Loucy (cell line): ENCODE measurements around the gene ANKRD33.

Experiments
- H2AFZ ChIP-seq: fragments of 200-600 bp; sonication (generic); 2 replicates; pipeline ENCODE4 v1.6.0; 2016; ENCODE audit warnings: antibody characterized with exemption, mild to moderate bottlenecking, low read length, moderate library complexity
- H3F3A ChIP-seq: fragments of 200-600 bp; 2 replicates; pipeline ENCODE4 v1.6.0; 2016; ENCODE audit warnings: antibody characterized with exemption, low read depth, mild to moderate bottlenecking
- H3K27me3 ChIP-seq: fragments of 200-600 bp; sonication (generic); 2 replicates; pipeline ENCODE4 v1.6.1; 2014; ENCODE audit warnings: low read length, mild to moderate bottlenecking; ENCODE audit not compliant: insufficient read depth, poor library complexity, severe bottlenecking
- H3K36me3 ChIP-seq: fragments of 200-600 bp; sonication (generic); 2 replicates; pipeline ENCODE4 v1.6.1; 2016; ENCODE audit warnings: low read length; ENCODE audit not compliant: insufficient read depth
- H3K4me1 ChIP-seq: fragments of 200-600 bp; sonication (generic); 2 replicates; pipeline ENCODE4 v1.5.1; 2014; ENCODE audit warnings: low read length, mild to moderate bottlenecking; ENCODE audit not compliant: insufficient read depth, poor library complexity, severe bottlenecking
- H3K4me2 ChIP-seq: fragments of 200-600 bp; sonication (generic); 2 replicates; pipeline ENCODE4 v1.6.0; 2014; ENCODE audit warnings: antibody characterized with exemption, low read length, low read depth, mild to moderate bottlenecking; ENCODE audit not compliant: poor library complexity, severe bottlenecking
- H3K4me3 ChIP-seq: fragments of 200-600 bp; sonication (generic); 2 replicates; pipeline ENCODE4 v1.5.1; 2014; ENCODE audit warnings: low read length, mild to moderate bottlenecking, mixed read lengths; ENCODE audit not compliant: poor library complexity, severe bottlenecking
- H3K79me2 ChIP-seq: fragments of 200-600 bp; sonication (generic); 2 replicates; pipeline ENCODE4 v1.6.1; 2014; ENCODE audit warnings: low read length; ENCODE audit not compliant: insufficient read depth
- H3K9ac ChIP-seq: fragments of 200-600 bp; sonication (generic); 2 replicates; pipeline ENCODE4 v1.6.0; 2014; ENCODE audit warnings: mild to moderate bottlenecking, low read depth, low read length, moderate library complexity; ENCODE audit not compliant: poor library complexity, severe bottlenecking
- H3K9me2 ChIP-seq: fragments of 200-600 bp; sonication (generic); replicated peaks from 2 replicates; pipeline ENCODE4 v1.6.1; 2016; ENCODE audit warnings: low read depth, low read length, mixed read lengths
- H3K9me3 ChIP-seq: fragments of 200-600 bp; sonication (generic); 2 replicates; pipeline ENCODE4 v1.6.1; 2014; ENCODE audit warnings: mild to moderate bottlenecking, antibody characterized with exemption, low read length, low read depth; ENCODE audit not compliant: insufficient read depth
- H4K20me1 ChIP-seq: fragments of 200-600 bp; sonication (generic); 2 replicates; pipeline ENCODE4 v1.6.0; 2014; ENCODE audit warnings: antibody characterized with exemption, low read length, mild to moderate bottlenecking; ENCODE audit not compliant: insufficient read depth, poor library complexity, severe bottlenecking
- EZH2phosphoT487 ChIP-seq: fragments of 200-600 bp; IDR thresholded peaks from 2 replicates; pipeline ENCODE4 v1.6.1; 2018; ENCODE audit warnings: antibody characterized with exemption, mild to moderate bottlenecking, moderate library complexity, borderline replicate concordance
- TF ChIP-seq, protein P1 (sequence below): fragments of 200-600 bp; sonication (generic); conservative IDR thresholded peaks from 2 replicates; pipeline ENCODE4 v1.5.1; 2014; ENCODE audit warnings: mild to moderate bottlenecking, antibody characterized with exemption, low read length

ANKRD33 gene

DNA sequence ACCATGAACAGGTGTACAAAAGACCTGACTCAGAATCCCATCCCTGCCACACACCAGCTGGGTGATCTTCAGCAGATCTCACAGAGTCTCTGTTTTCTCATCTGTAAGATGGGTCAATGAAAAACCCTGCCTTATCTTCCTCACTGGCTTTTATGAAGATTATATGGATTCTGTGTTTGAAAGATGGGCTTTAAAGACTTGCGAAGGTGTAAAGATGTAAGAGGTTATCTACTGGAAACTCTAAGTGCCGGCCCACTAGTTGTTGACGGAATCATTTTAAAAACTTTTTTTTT is 15.3 kb upstream of the ANKRD33 start:
- TF ChIP-seq, protein P1, sequence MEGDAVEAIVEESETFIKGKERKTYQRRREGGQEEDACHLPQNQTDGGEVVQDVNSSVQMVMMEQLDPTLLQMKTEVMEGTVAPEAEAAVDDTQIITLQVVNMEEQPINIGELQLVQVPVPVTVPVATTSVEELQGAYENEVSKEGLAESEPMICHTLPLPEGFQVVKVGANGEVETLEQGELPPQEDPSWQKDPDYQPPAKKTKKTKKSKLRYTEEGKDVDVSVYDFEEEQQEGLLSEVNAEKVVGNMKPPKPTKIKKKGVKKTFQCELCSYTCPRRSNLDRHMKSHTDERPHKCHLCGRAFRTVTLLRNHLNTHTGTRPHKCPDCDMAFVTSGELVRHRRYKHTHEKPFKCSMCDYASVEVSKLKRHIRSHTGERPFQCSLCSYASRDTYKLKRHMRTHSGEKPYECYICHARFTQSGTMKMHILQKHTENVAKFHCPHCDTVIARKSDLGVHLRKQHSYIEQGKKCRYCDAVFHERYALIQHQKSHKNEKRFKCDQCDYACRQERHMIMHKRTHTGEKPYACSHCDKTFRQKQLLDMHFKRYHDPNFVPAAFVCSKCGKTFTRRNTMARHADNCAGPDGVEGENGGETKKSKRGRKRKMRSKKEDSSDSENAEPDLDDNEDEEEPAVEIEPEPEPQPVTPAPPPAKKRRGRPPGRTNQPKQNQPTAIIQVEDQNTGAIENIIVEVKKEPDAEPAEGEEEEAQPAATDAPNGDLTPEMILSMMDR = no peak
- no peak for TF ChIP-seq EZH2phosphoT487
- Histone ChIP-seq H3K79me2 (no peaks in the 10 kb centered on the region), H3K4me3 (no peak overlapping the region), H3K4me1 (peaks cover 6% of the 10 kb centered on the region), H3K9me3 (no peaks in the 10 kb centered on the region), H3K9me2 (no peaks in the 10 kb centered on the region), H3K9ac (no peak overlapping the region), H3F3A (no peaks in the 10 kb centered on the region), H3K27me3 (no peaks in the 10 kb centered on the region), H3K4me2 (no peak overlapping the region), H3K36me3 (no peaks in the 10 kb centered on the region), H4K20me1 (no peaks in the 10 kb centered on the region), H2AFZ (no peak overlapping the region)

DNA sequence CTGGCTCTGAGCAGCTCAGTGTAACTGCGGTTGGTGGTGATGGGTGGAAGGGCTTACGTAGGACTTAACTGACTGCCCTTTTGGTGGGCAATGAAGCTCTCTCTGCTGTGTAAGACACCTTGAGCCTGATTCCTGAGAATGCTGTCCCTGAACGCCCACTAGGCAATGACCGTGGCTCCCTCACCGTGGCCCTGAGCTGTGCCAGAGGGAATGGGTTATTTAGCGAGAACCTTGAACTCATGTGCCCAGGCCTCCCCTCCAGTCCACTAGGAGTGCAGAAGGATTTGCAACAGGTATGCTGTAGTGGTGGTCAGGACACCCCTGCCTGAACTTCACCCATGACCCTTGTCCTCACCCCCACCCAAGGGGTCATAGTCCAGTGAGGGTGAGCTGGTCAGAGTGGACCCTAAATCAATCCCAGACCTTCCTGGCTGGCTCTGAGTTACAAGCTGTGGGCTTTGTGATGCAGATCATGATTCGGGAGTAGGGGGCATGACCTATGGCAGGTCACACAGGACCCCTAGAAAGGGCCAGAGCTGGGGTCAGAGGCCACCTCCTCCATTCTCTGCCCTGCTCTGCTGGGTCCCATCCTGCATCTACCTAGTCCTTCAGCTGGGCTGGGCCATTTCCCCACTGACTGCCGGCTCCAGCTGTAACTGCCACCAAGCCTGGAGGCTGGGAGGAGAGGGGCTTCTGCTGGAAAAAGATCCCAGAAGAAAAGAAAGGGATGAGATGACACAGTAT is 14.5 kb upstream of the ANKRD33 start:
- Histone ChIP-seq H3K27me3 (no peaks in the 10 kb centered on the region), H3F3A (no peaks in the 10 kb centered on the region), H3K4me3 (no peak overlapping the region), H3K4me2 (no peak overlapping the region), H3K9me3 (no peaks in the 10 kb centered on the region), H3K79me2 (no peaks in the 10 kb centered on the region), H2AFZ (no peak overlapping the region), H3K36me3 (no peaks in the 10 kb centered on the region), H3K4me1 (peaks cover 6% of the 10 kb centered on the region), H4K20me1 (no peaks in the 10 kb centered on the region), H3K9ac (no peak overlapping the region), H3K9me2 (no peaks in the 10 kb centered on the region)
- no peak for TF ChIP-seq EZH2phosphoT487
- TF ChIP-seq, protein P1 = no peak

DNA sequence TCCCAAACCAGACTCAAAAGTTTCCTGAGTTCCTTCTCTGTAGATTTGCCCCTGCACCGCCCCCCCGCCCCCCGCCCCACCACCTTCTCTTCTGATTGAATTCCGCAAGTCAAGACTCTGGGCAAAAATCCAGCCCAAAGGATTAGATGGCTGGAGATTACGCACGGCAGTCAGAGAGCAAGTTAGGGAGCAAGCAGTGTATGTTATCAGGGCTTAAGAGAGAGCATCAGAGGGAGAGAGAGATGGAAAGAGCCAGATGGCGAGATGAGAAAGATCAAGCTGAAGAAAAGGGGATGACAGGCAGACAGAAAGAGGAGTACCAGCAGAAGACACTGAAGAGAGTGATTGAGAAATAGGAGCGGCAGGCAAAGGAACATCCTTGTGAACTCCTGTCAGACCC is 13.9 kb upstream of the ANKRD33 start:
- Histone ChIP-seq H3K4me1 (peaks cover 6% of the 10 kb centered on the region), H3F3A (no peaks in the 10 kb centered on the region), H3K9me3 (no peaks in the 10 kb centered on the region), H3K4me3 (no peak overlapping the region), H3K36me3 (no peaks in the 10 kb centered on the region), H3K9me2 (no peaks in the 10 kb centered on the region), H4K20me1 (no peaks in the 10 kb centered on the region), H3K4me2 (no peak overlapping the region), H3K79me2 (no peaks in the 10 kb centered on the region), H2AFZ (no peak overlapping the region), H3K27me3 (no peaks in the 10 kb centered on the region), H3K9ac (no peak overlapping the region)
- TF ChIP-seq, protein P1 = no peak
- TF ChIP-seq EZH2phosphoT487 = no peak
